ENCODE data around the gene MAP3K8. TPM values are rescaled to one million over a fixed set of nuclear protein-coding genes. Genes with fewer than 3 reads are reported as not detected.

The MAP3K8 gene
- total and polyA plus RNA-seq, 8 donors = 8.2 to 57.3 (median 12.4) TPM

DNA sequence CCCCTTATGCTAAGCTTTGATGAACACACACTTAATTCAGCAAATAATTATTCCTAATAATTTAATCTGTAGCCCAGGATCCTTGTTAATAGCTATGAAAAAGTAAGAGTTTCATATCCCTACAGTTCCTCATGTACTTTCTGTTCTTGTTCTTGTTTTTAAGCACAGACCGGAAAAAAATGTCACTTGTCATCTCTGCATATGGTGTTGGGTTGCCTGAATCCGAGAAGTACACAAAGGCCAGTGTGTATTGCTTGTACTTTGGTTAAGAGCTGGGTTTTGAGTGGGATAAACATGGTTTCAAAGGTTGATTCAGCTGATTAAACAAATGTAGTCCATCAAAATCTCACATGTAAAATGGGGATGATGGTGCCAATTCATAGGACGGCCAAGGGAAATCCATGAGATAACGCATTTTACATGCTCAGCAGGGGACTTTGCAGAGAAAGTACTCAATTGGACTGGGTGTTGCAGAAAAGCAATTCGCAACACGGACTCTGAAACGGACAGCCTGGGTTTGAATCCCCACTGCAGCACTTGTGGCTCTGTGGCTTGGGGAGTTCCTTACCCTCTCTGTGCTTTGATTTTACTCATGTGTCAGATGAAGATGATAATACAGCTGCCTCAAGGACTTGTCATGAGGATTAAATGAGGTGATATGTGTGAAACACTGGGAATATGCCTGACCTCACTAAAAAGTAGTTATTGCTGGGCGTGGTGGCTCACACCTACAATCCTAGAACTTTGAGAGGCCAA lies 71.7 kb downstream of the MAP3K8 start:
- no peaks in the 10 kb centered on the region for H3K36me3 ChIP-seq
- ATAC-seq (peak; percentile 24), DNase-seq (peak in 1 of 4 donors; percentile 26)
- intact Hi-C loops (cut with DNase I) = no loop called here
- no peaks in the 10 kb centered on the region for H3K9me3 ChIP-seq
- H3K4me1 ChIP-seq = peaks cover 0 to 62% of the 10 kb centered on the region in 2 donors
- no peak overlapping the region for H3K4me3 ChIP-seq
- TF ChIP-seq, protein P1, sequence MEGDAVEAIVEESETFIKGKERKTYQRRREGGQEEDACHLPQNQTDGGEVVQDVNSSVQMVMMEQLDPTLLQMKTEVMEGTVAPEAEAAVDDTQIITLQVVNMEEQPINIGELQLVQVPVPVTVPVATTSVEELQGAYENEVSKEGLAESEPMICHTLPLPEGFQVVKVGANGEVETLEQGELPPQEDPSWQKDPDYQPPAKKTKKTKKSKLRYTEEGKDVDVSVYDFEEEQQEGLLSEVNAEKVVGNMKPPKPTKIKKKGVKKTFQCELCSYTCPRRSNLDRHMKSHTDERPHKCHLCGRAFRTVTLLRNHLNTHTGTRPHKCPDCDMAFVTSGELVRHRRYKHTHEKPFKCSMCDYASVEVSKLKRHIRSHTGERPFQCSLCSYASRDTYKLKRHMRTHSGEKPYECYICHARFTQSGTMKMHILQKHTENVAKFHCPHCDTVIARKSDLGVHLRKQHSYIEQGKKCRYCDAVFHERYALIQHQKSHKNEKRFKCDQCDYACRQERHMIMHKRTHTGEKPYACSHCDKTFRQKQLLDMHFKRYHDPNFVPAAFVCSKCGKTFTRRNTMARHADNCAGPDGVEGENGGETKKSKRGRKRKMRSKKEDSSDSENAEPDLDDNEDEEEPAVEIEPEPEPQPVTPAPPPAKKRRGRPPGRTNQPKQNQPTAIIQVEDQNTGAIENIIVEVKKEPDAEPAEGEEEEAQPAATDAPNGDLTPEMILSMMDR (IDR thresholded peaks at IDR 0.05) = no peak
- H3K27me3 ChIP-seq = no peaks in the 10 kb centered on the region
- peak overlapping the region; percentile 45 to 71 for H3K27ac ChIP-seq

DNA sequence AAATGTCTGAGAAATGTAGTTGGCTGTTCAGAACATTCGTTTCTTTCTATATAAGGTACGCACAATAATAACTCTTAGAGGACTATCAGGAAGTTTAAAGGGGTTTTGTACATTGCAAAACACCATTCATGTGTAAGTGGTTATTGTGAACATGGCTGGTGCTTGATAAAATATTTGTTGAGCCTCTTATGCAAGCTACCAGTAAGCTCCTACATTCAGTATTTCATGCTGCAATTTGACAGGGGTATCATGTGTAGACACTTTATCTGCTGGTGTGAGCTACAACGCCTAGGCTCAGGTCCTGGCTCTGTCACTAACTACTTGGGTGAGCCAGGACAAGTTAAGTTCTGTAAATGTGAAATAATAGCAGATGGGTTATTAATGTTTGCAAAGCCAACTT lies 75.5 kb downstream of the MAP3K8 start:
- peak; percentile 76 for ATAC-seq

DNA sequence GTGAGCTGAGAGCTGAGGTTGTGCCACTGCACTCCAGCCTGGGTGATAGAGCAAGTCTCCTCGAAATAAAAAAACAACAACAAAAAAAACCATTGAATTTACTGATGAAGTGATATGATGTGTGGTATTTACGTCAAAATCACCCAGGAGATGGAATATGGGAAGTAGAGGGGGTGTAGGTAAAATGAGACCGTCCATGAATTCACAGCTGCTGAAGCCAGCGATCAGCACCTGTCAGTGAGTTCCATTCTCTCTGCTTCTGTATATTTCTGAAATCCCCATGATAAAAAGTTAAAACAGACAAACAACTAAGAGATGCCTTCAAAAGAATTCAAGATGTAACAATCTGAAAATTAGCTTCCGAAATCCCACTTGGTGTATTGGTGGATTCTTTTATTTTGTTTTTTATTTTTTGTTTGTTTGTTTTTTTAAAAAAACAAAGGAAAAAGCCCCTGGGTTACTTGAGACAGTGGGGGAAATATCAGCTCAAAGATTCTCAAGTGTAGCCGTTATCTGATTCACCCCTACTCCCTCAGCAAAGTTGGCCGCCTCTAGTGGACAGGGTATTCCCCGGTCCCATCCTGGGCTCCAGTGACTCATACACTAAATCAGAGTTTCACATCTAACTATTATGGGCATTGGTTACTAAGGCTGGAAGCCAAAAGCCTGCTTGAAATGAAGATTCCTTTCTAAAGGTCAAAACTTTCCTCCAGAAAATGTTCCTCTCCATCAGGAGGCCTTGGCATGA lies 76.4 kb downstream of the MAP3K8 start:
- TF ChIP-seq, protein P1 (IDR thresholded peaks at IDR 0.05) = no peak
- ATAC-seq (peak; percentile 84), DNase-seq (peak in 1 of 4 donors; percentile 68)
- Histone ChIP-seq H3K4me3 (no peak overlapping the region), H3K27ac (peak overlapping the region; percentile 25 to 53), H3K4me1 (peaks cover 0 to 36% of the 10 kb centered on the region in 2 donors), H3K36me3 (no peaks in the 10 kb centered on the region), H3K27me3 (no peaks in the 10 kb centered on the region), H3K9me3 (no peaks in the 10 kb centered on the region)
- intact Hi-C loops (cut with DNase I) = no loop called here

More for the DNA sequence above, 75.5 kb downstream of the MAP3K8 start:
- Histone ChIP-seq H3K27ac (peak overlapping the region in 1 of 2 donors; percentile 53), H3K4me3 (no peak overlapping the region), H3K9me3 (no peaks in the 10 kb centered on the region), H3K36me3 (no peaks in the 10 kb centered on the region), H3K27me3 (no peaks in the 10 kb centered on the region), H3K4me1 (peaks cover 0 to 44% of the 10 kb centered on the region in 2 donors)
- TF ChIP-seq, protein P1 (IDR thresholded peaks at IDR 0.05) = no peak
- DNase-seq = peak in 1 of 4 donors; percentile 16
- intact Hi-C loops (cut with DNase I) = no loop called here

DNA sequence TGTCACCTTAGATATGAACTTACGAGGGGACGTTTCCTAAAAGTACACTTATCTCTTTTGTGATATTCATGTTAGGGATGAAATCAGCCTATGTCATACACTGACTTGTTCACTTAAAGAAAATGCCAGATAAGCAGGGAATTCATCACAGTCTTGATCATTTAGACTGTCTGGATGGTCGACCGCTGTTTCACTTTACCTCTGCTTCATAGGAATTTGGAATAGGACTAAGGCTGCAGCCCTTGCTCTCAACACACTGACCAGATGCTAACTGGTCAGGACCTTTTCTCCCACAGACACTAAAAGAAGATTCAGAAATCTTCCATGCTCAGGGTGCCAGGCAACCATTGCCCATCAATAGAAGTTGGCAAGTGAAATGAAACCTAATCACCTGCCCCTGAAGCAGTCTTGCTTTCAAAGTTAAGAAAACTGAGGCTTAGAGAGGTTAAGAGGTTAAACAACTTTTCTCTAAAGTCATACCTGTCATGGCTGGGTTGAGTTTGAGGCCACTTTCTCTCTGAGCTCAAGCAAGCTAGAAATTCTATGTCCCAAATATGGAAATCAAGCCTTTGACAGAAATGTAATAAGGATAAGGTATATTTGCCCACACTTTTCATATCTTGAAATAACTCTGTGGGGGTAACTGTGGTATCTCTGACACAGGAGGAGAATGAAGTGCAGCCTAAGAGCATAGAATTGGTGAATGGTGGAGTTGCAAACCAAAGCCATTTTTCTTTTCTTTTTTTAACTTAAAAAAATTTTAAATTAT lies 77.1 kb downstream of the MAP3K8 start:
- intact Hi-C loops (cut with DNase I) = no loop called here
- TF ChIP-seq, protein P1 (IDR thresholded peaks at IDR 0.05) = no peak
- no peak for DNase-seq
- Histone ChIP-seq H3K9me3 (no peaks in the 10 kb centered on the region), H3K27ac (peak overlapping the region; percentile 25 to 53), H3K36me3 (no peaks in the 10 kb centered on the region), H3K27me3 (no peaks in the 10 kb centered on the region), H3K4me3 (no peak overlapping the region), H3K4me1 (peaks cover 0 to 28% of the 10 kb centered on the region in 2 donors)
- ATAC-seq = no peak

Other genes with a start within 250 kb of the MAP3K8 start
- gene MTPAP, start 84.9 kb upstream of the MAP3K8 start, total RNA-seq = 10 to 100 TPM; 19.6 to 23.2 TPM
- gene MTPAP, start 84.9 kb upstream of the MAP3K8 start, polyA plus RNA-seq (ENCODE audit: insufficient read length in 6 of 6) = 10 to 100 TPM; 24.3 to 27.6 (median 25.9) TPM
- gene LYZL2, start 195.6 kb downstream of the MAP3K8 start, total RNA-seq = not detected
- not detected for gene LYZL2, start 195.6 kb downstream of the MAP3K8 start, polyA plus RNA-seq (ENCODE audit: insufficient read length in 6 of 6)